ENCODE results near the gene PIP5K1C.
A peak's percentile ranks its signal among the peaks of the same experiment; 100 is the strongest.
"Not testable (repeated sequence)": the region's sequence is repeated elsewhere in the genome, so short reads cannot be mapped to it uniquely, and the experiment has no call there.

PIP5K1C gene

DNA sequence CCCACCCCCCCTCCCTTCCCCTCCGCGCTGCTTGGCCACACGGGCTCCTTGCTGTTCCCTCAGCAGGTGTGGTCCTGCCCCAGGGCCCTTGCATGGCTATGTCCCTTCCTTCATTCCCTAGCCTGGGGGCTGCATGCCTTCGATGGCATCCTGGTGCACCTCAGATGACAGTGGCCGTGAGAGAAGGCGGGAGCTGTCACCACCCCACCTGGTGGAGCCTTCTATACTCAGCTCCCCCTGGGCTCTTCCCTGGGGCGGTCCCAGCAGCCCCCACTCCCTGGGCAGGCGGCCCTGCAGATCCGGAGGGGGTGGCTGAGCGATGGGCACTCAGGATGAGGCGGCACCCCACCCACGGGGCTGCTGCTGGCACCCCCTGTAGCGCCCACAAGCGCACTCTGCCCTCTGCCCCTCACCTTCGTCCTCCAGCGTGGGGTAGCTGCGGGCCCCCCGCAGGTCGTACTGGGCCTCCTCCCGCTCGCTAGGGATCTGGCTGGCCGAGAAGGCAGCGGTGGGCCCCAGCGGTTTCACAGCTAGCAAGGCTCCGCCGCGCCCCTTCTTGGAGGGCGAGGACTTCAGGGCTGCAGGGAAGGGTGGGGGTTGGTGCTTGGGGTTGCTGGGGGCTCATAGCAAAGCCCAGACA is 56.5 kb downstream of the PIP5K1C start:
- no peak for DNase-seq

DNA sequence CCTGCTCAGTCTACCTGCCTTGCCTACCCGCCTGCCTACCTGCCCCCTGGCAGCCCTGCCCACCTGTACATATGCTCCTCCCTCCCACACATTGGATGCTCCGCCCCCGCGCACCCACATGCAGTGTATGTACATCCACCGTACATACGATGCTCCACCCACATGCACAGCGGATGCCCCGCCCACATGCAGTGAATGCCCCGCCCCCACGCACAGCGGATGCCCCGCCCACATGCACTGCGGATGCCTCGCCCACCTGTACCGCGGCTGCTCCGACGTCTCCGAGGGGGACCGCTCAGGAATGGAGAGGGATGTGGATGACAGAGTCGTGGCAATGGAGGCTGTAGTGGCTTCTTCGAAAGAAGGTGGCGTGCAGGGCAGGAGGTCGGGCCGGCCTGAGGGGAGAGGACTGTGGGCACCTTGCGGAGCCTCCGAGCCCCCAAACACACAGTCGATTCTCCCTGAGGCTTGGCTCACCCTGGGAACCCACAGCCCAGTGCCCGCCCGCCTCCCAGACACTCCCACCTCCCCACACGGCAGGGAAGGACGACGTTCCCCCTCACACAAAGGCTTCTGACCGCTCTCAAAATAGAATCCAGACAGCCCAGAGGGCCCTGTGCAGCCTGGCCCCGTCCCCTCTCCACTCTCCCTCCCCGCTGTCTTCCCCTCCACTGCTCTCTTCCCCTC is 57.1 kb downstream of the PIP5K1C start:
- no peak for DNase-seq

DNA sequence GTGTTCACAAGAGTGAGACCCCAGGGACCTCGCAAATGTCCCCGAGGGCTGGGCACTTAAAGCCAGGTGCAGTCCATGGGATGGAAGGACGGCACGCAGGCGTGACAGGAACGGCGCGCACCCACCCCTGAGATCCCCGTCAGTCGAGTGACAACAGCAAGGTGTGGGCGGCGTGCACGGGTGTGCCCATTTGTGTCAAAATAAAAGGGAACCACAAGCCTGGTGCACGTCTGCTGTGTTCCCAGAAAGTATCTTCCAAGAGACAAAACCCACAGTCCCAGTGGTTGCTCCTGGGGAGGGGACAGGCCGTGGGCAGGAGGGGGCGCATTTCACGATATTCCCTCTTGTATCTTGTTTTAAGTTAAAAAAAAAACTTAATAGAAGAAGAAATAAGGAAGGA is 58.0 kb downstream of the PIP5K1C start:
- no peak for DNase-seq

DNA sequence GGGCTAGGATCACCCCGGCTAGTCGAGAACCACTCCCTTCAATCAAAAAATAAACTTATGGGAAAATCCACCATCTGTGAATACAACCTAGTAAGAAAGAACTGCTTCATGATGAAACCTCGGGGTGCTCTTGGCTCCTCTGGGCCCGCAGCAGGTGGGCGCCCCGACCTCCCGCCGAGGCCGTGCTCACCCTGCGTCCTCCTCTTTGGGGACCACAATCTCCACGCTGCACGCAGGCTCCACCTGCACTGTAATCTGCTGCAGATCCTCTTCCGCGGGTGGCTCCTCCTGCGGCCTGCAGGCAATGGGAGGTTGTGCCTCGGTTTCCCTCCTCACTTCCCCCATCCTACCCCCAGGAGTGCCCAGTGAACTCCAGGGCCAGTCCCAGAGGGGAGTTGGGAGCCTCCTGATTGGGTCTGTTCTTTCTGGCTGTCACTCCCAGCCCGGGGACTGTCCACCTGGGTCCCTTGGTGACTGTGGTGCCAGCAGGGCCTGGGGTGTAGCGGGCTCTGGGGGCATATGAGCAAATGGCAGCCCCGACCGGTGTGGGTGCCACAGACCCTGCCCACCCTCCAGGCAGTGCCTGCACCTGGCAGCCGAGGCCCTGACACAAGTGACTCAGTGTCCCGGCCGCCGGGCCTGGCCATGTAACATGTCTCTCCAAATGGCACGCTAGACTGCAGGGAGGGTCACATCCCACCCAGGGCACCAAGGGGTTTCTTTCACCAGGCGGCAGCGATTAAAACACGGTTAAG is 58.6 kb downstream of the PIP5K1C start:
- no peak for DNase-seq

DNA sequence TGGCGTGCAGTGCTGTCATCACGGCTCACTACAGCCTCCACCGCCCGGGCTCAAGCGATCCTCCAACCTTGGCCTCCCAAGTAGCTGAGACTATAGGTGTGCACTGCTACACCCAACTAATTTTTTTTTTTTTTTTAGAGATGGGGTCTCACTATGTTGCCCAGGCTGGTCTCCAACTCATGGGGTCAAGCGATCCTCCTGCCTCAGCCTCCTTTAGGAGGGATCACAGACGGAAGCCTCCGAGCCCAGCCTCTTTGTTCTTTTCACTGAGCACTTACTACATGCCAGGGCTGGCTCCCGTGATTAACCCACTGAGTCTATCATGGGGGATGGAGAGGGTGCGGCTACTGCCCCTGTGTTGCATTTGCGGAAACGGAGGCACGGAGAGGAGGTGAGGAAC is 60.8 kb downstream of the PIP5K1C start:
- no peak for DNase-seq

DNA sequence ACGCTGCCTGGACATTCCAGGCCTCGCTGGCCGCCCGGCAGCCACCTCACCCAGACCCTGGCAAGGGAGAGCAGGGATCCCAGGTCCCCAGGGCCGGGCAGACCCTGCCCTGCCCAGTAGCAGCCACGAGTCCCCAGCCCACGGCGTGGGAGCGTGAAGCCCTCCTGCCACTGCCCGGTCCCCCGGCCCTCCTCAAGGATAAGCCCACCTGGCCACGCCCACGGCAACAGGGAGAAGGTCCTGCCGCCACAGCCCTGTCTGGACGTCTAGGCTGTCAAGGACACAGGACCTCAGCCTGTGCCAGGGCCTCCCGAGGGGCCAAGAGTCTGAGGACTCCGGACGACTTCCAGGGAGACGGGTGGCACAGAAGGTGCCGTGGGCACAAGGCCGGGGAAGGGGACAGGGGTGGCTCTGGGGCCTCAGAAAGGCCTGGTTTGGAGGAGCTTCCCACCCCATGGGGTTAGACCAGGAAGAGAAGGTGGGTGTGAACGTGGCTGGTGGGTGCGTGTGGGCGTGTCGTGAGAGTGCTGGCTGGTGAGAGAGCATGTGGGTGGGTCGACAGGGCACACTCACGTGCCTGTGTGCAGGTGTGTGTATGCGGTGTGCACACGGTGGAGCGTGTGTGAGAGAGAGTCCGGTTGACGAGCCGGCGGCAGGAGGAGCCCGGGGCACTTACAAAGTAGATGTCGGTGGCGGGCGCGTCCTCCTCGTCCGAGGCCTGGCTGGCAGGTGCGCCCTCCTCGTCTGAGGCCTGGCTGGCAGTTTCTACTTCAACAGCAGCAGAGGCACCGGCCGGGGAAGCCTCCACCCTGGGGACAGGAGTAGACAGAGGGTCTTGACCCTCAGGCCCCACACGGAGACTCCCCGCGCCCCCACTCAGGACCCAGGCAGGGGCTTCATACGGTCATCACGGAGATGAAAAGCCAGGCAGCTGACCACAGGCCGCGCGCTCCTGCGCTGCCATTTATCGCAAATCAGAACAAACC is 61.8 kb downstream of the PIP5K1C start:
- DNase-seq = no peak

DNA sequence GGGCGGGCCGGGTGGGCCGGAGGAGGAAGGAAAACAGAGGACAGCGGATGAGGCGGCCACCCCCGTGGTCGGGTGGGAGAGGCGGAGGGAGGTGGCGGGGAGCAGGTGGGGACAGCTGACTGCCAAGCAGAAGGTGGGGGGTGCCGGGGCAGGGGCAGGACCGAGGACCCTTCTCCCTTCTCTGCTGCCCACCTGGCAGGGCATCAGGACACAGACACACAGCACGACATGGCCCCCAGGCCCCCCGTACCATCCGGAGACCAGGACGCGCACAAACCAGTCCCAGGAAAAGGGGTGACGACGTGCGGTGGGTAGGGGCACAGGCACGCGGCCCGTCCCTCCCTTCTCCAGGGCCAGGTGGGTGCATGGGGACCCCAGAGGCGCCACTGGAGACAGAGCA is 62.6 kb downstream of the PIP5K1C start:
- DNase-seq = no peak

DNA sequence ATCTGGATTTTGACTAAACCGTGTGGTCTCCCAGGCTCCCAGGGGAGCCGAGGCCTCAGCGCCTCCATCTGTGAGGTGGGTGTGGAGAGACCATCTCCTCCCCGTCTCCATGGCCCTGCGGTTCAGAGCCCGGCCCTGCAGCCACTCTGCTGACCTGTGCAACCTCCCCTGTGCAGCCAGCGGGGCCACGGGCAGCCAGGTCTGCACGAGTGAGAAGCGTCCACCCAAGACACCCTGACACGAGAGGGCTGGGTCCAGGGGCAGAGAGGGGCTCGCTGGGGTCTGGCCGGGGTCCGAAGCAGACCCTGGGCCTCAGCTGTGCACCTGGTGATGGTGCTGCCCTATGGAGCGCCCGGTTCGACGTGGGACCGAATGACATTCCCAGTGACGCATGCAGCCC is 63.3 kb downstream of the PIP5K1C start:
- no peak for DNase-seq

DNA sequence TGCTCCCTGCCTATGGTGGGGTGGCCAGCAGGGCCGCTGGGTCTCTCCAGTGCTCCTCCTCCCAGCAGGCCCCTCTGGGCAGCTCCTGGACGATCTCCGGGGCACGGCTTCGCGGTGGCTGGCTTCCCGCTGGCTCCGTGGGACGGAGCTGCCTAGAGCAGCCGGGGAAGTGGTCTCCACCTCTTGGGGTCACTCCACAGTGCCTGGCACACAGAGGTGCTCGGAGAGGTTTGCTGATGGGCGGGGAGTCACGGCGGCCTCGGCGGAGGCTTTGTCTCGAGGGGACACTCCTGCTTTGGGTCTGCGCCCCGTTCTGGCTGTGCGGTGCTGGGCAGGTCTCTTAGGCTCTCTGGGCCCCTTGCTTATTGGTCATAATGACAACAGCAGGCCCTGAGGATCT is 63.8 kb downstream of the PIP5K1C start:
- no peak for DNase-seq

DNA sequence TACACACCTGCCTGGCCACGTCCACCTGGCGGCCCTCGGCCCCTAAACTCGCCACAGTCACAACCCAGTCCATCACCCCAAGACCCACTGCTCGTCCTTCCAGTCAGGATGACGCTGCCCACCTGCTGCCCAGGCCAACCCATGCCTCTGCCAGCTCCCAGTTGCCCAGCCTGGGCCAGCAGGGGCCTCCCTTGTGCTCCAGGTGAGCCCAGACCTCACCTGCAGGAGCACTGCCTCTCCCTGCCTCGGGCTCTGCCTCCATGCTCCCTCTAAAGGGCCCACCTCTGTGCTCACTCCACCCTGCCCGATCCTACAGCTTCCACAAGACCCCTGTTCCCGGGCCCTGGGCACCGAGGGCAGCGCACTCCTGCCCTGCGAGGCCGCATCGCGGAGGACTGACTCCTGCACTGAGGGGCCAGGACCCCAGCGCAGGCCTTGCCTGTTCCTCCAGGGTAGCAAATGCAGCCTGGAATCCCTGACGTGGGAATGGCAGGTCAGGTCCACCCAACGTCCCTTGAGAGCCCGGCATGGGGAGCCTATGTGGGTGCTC is 65.7 kb downstream of the PIP5K1C start:
- DNase-seq = no peak

DNA sequence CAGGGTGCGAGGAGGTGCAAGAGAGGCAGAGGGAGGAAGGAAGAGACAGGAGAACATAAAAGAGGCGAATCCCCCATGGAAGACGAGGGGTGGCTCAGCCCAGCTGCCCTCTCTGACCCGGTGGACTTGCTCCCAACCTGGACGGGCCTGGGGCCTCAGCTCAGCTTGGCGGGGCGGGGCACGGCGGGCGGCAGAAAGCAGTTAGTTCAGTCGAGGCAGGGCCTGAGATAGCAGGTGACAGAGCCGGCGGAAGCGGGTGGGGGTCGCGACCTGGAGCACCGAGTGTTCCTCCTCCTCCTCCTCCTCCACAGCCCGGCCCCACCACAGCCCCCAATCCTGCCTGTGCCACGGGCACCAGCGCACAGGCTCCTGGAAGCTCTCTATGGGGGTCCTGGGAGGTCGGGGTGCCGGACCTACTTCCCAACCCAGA is 66.7 kb downstream of the PIP5K1C start:
- no peak for DNase-seq

DNA sequence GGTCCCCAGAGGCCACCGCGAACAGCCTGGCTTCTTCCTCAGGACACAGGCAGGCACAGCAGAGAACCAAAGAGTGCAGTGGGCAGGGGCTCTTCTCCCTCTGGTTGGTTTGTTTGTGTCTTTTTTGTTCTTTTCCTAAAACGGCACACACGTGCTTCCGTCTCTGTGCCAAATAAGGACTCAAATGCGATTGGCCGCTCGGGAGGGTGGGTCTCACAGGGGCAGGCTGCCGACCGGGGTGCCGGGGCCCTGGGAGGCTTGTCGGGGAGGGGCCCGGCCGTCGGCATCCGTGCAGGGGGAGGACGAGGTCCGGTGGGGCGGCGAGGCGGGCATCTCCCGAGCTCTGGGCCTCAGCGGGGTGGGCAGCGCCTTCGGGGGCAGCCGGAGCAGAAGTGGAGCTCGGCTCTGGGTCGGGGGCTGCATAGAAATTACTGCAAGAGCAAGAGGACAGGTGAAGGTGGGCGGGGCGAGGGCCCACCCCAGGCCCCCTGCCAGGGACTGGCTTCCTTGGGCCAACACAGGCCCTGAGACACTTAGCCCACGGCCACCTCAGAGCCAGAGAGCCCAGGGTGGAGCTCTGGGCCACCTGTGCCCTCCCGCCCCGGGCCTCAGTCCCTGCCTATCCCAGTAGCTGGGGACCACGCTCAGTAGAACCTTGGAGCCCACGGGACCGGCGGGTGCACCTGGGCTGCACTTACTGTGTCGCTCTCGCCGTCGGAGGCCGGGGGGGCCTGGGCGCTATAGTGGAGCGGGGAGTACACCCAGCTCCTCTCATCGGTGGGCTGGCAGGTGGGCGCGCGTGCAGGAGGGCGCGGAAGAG is 67.3 kb downstream of the PIP5K1C start:
- no peak for DNase-seq

DNA sequence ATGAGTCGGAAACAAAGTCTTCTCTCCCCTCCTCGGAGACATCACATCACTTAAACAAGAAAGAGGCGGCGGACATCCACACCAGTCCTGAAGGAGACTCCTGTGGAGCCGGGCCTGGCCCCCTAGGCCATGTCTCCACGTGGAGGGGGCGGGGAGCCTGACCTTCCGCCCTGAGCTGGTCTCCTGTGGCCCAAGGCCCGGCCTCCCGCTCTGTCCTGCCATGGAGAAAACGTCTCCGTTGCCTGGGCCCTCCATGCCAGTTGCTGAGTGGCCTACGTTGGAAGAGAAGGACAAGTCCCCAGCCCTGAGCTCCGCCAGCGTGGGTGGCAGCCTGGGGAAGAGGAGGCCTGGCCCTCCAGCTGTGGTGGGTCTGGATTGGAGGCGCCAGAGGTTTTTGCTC is 68.2 kb downstream of the PIP5K1C start:
- DNase-seq = no peak

DNA sequence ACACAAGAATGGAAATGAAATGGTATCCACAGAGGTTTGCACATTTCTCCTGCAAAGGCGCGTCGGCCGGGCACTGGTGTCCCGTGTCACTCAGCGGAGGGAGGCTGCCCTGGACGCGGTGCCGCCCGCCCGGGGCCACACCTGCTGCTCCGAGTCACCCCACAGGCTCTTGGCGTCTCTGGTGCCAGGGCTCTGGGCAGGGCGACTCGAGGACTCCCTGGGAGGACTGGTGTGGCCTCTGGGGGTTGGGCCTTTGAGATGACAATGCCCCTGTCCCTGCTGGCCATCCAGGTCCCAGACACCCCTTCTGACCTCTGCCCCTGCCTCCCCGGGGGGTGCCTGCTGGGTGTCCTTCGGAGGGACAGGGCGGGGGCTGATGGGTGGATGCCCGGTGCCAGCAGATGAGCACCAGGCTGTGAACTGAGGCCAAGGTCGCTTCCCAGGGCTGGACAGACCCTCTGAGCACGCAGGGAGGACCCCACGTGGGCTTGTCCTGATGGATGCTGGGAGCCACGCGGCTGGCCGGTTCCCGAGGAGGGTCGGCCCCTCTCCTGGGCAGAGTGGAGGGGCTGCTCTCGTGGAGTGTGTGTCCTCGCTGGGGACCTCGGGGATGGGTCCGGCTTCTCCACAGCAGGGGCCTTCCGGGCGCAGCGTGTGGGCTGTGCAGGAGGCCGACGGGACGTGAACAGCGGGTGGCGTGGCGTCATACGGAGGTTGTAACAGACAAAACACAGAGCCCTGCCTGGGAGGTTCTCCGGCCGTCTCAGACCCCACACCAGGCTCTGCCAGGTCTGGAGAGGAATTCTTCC is 69.0 kb downstream of the PIP5K1C start:
- DNase-seq = no peak

DNA sequence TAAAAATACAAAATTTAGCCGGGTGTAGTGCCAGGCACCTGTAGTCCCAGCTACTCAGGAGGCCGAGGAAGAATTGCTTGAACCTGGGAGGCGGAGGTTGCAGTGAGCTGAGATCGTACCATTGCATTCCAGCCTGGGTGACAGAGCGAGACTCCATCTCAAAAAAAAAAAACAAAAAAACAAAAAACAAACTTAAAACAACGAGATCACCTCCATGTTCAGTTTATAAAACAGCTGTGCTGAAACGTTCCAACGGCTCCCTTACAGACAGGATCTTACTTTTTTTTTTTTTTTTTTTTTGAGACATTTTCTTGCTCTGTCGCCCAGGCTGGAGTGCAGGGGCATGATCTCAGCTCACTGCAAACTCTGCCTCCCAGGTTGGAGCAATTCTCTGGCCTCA is 71.5 kb downstream of the PIP5K1C start:
- not testable (repeated sequence) for DNase-seq

DNA sequence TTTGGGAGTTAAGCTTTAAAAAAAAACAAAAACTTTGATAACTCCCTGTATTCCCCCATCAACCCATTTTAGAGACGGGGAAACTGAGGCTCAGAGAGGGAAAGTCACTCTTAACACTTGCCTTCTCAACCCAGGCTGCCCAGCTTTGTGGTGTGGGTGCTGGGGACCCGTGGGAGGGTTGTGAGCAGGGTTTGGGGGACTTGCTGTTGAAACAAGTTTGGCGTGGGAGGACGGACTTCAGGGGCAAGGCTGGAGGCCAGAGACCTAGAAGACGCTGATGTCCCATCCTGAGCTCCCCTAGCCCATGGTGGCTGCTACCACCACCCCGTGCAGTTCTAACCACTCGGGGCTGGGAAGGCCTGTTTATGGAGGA is 72.9 kb downstream of the PIP5K1C start:
- no peak for DNase-seq

DNA sequence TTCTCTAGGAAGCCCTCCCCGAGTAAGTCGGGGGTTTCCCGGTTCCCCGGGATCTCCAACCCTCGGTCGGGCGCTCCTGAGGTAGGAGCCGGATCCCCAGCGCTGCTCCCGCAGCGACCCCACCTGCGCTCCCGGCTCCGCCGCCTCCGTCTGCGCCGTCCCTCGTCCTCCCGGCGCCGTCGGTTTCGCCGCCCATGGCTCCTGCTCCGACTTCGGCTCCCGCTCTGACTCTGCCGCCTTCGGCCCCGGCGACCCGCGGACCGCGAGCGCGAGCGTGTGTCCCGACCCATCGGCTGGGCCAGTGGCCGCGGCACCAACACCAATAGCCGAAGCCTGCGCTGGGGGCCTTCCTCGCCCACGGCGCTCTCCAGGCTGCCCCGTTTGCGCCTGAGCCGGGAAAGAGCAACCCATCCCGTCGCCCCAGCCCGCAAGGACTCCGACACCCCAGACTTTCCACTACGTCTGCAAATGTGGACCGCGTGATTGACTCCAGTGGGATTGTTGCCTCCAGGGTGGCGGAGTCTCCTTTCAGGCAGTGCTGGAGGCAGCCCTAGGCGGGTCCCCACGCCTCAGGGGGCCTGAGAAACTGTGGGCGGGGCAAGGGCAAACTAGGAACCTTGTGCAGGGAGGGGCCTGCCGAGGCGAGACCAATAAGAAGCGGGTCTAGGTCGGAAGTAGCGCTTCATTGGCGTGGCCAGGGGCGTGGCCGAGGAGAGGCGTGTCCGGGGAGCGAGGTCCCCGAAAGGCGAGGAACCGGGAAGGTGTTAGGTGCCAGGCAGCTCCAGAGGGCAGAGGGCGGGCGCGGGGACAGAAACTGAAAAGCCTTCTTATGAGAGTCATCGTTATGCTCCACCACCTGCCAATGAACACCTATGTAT is 73.6 kb downstream of the PIP5K1C start, which contains the start of gene CACTIN:
Gene CACTIN, minus strand, starts transcription at position 318 of the 878 bp plus-strand sequence. Its CDS starts 28 bp downstream, at position 290.
- peak; percentile 98 to 99 for DNase-seq

DNA sequence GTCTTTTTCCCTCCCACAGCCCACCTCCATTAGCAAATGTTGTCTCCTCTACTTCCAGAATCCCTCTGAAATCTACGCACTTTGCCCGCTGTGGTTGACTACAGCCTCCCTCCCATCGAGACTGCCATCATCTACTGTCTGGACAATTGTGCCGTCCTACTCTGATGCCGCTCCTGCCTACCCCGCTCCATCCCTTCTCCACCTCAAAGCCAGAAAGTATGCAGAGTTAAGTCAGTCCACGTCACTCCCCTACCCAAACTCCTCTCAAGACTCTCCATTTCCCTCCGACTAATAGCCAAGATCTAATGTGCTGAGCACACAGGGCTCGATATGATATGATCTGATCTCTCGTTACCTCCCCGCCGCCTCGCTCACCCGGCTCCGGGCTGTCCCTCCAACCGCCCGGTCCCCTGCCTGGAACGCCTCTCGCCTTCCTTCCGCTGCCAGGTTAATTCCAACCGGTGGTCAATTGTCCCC is 74.2 kb downstream of the PIP5K1C start:
- DNase-seq = no peak

DNA sequence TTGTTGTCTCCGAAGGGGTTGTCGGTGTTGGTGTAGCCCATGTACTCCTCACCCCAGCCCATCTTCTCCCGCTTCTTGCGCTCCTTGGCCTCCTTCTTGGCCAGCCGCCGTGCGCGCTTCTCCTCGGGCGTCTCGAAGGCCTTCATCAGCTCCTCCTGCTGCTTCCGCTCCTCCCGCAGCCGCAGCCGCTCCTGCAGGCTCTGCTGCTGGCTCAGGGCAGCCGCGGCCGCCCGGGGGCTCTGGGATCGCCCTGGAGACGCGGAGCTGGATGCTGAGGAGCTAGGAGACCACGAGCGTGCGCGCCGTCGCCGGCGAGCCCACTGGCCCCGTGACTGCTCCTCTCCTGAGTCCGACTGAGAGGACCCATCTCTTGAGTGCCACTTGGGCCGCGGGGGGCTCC is 76.6 kb downstream of the PIP5K1C start:
- no peak for DNase-seq
